DMS53 treated with DMSO at 0.1 percent for 48 hours (cell line): ENCODE measurements around the gene DTHD1.

ENCODE experiments used
- DNase-seq: peaks from one replicate; lab custom pipeline; 2025; ENCODE audit not compliant: unreplicated experiment; lab: John Stamatoyannopoulos, UW

The DTHD1 gene

GRCh38 chr4:36312511-36312910, 31.1 kb downstream of the DTHD1 start:
- no peak for DNase-seq

- no peak for DNase-seq
Observed at GRCh38 chr4:36313301-36313700, 31.9 kb downstream of the DTHD1 start.

- no peak for DNase-seq
Observed at GRCh38 chr4:36313703-36314102, 32.3 kb downstream of the DTHD1 start.

- no peak for DNase-seq
Observed at GRCh38 chr4:36316607-36317006, 35.2 kb downstream of the DTHD1 start.

GRCh38 chr4:36317721-36318120, 36.3 kb downstream of the DTHD1 start:
- no peak for DNase-seq

- DNase-seq: no peak
Observed at GRCh38 chr4:36320117-36320896, 38.9 kb downstream of the DTHD1 start.

- DNase-seq: no peak
Observed at GRCh38 chr4:36321176-36321575, 39.8 kb downstream of the DTHD1 start.

- DNase-seq: no peak
Observed at GRCh38 chr4:36322921-36323354, 41.5 kb downstream of the DTHD1 start.

GRCh38 chr4:36323816-36324419, 42.5 kb downstream of the DTHD1 start:
- no peak for DNase-seq

- DNase-seq: no peak
Observed at GRCh38 chr4:36324808-36325207, 43.4 kb downstream of the DTHD1 start.

- DNase-seq: no peak
Observed at GRCh38 chr4:36325499-36325898, 44.1 kb downstream of the DTHD1 start.

- DNase-seq: no peak
Observed at GRCh38 chr4:36325926-36326325, 44.5 kb downstream of the DTHD1 start.

GRCh38 chr4:36326476-36327029, 45.1 kb downstream of the DTHD1 start:
- DNase-seq: no peak

GRCh38 chr4:36327400-36327799, 46.0 kb downstream of the DTHD1 start:
- no peak for DNase-seq

- no peak for DNase-seq
Observed at GRCh38 chr4:36328130-36328529, 46.7 kb downstream of the DTHD1 start.

GRCh38 chr4:36329228-36329627, 47.8 kb downstream of the DTHD1 start:
- no peak for DNase-seq

- no peak for DNase-seq
Observed at GRCh38 chr4:36330796-36331195, 49.4 kb downstream of the DTHD1 start.

GRCh38 chr4:36332023-36332781, 50.8 kb downstream of the DTHD1 start:
- DNase-seq: no peak

- no peak for DNase-seq
Observed at GRCh38 chr4:36332782-36333131, 51.3 kb downstream of the DTHD1 start.

- no peak for DNase-seq
Observed at GRCh38 chr4:36333303-36333877, 52.0 kb downstream of the DTHD1 start.

- DNase-seq: no peak
Observed at GRCh38 chr4:36337665-36338185, 56.3 kb downstream of the DTHD1 start.
